Esophagus muscularis mucosa (tissue), 4 donors: ENCODE measurements around the gene BRCA1. TPM values are rescaled to one million over a fixed set of nuclear protein-coding genes. Genes with fewer than 3 reads are reported as not detected.

ENCODE experiments used
- DNase-seq: peaks from one replicate; pipeline ENCODE4 v3.0.0-alpha.2; 2017; ENCODE audit errors: extremely low spot score
- H3K27ac ChIP-seq, 4 donors: fragments of 200-600 bp; sonication (generic); replicated peaks in 1 of 4; 1 replicate in 3 of 4; 2 replicates in 1 of 4; pipeline ENCODE4 v1.5.1; 2016 to 2019; ENCODE audit warnings: mild to moderate bottlenecking in 1 of 4
- H3K27me3 ChIP-seq, 4 donors: fragments of 200-600 bp; sonication (generic); one replicate each; pipeline versions ENCODE4 v1.5.1 to v1.6.0; 2016 to 2019
- H3K36me3 ChIP-seq, 4 donors: fragments of 200-600 bp; sonication (generic); one replicate each; pipeline ENCODE4 v1.5.1; 2016 to 2019
- H3K4me1 ChIP-seq, 4 donors: fragments of 200-600 bp; sonication (generic); one replicate each; pipeline ENCODE4 v1.5.1; 2016 to 2019
- H3K4me3 ChIP-seq, 4 donors: fragments of 200-600 bp; sonication (generic); 1 replicate in 2 of 4; 2 replicates in 2 of 4; pipeline ENCODE4 v1.5.1; 2016 to 2019; ENCODE audit warnings: mild to moderate bottlenecking in 4 of 4, moderate library complexity in 1 of 4
- H3K9me3 ChIP-seq, 4 donors: fragments of 200-600 bp; sonication (generic); 1 replicate in 3 of 4; 2 replicates in 1 of 4; pipeline ENCODE4 v1.5.1; 2016 to 2019
- EP300 ChIP-seq: sonication (generic); formaldehyde crosslinking; IDR thresholded peaks from one replicate; pipeline ENCODE4 v1.6.1; 2017; ENCODE audit warnings: antibody characterized with exemption
- POLR2A ChIP-seq: fragments of 450-650 bp; IDR thresholded peaks from one replicate; pipeline ENCODE4 v1.6.1; 2017; ENCODE audit warnings: antibody characterized with exemption, moderate library complexity, mild to moderate bottlenecking, low read depth
- POLR2AphosphoS5 ChIP-seq, 2 donors: sonication (generic); formaldehyde crosslinking; IDR thresholded peaks; one replicate each; pipeline ENCODE4 v1.6.1; 2017; ENCODE audit warnings: antibody characterized with exemption in 2 of 2
- WGBS: methylation state at CpG from one replicate; pipeline ENCODE4 v1.1.5; 2018; 5-methylcytosine and 5-hydroxymethylcytosine counted together
- intact Hi-C: fragments of 100-400 bp; cut with DNase I; formaldehyde crosslinking; loops from one replicate; pipeline ENCODE4 v1.15.1; 2023
- total RNA-seq, 4 donors: library from RNA; depleted of rRNA; stranded (reverse); fragments of >200 nt; gene quantifications; one replicate each; pipeline versions ENCODE4 v1.1.0 to v1.2.1, GENCODE V29; 2016
- TF ChIP-seq, protein P1 (sequence below), 3 experiments: fragments of 200-600 bp in 2 of 3; fragments of 450-650 bp in 1 of 3; sonication (generic) in 2 of 3; IDR thresholded peaks; one replicate each; pipeline ENCODE4 v1.5.1; 2017 to 2019; ENCODE audit warnings: antibody characterized with exemption in 3 of 3, mild to moderate bottlenecking in 2 of 3, moderate library complexity in 1 of 3

BRCA1 gene
- total RNA-seq, 4 donors from 2014 or later: 3.1 to 7.6 (median 4.7) TPM

DNA sequence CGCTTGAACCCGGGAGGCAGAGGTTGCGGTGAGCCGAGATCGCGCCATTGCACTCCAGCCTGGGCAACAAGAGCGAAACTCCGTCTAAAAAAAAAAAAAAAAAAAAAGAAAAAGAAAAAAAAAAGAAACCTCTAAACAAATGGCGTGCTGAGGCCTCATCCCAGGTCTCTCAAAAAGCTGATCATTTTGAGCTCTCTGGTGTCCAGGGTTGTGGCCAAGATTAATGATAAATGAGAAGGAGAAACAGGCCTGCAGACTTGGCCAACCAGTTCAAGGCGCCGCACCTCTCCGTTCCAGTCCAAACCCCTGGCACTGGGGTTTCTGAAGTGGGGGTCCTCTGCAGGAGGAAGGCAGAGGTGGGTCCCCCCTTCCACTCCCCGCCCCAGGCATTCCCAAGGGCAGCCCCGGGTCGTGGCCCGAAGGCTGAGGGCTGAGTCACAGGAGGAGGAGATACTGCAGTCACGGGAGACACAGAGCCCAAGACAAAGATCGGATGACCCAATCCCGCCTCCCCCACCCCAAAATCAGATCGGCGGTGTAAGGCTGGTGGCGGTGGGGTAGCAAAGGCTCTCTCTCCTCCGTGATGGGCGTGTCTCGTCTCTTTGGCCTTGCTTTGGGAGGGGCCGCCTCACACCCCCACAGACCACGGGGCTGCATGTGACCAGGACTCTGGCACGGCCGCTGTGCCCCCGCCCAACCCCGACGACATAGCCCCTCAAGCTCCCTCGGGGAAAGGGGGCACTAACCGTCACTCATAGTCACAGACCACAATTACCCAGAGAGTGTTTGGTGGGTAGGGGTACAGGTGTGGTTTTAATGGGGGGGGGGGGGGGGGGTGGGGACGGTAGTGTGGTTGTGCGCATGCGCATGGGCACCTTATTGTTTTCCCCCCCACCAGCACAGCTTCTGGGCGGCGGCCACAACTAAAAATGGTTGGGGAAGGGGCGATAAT is 104.1 kb downstream of the BRCA1 start:
- H3K36me3 ChIP-seq: peaks cover 6 to 25% (median 24%) of the 10 kb centered on the region in 4 donors
- 25% methylated on average over 24 of the region's 40 CpGs for WGBS
- no peaks in the 10 kb centered on the region for H3K27me3 ChIP-seq
- intact Hi-C loops: loop anchor here (5.0 kb wide), 1 partner anchor 146 kb away; no protein-coding TSS in a partner anchor
- H3K9me3 ChIP-seq: no peaks in the 10 kb centered on the region
- peak; percentile 96 for DNase-seq
- TF ChIP-seq POLR2AphosphoS5 (IDR thresholded peaks at IDR 0.05) (peak; percentile 51 to 74), POLR2A (no peak)
- peak overlapping the region; percentile 85 to 93 (median 88) for H3K27ac ChIP-seq
- peaks cover 44 to 70% (median 65%) of the 10 kb centered on the region in 4 donors for H3K4me1 ChIP-seq
- H3K4me3 ChIP-seq: peak overlapping the region; percentile 86 to 97 (median 94)

DNA sequence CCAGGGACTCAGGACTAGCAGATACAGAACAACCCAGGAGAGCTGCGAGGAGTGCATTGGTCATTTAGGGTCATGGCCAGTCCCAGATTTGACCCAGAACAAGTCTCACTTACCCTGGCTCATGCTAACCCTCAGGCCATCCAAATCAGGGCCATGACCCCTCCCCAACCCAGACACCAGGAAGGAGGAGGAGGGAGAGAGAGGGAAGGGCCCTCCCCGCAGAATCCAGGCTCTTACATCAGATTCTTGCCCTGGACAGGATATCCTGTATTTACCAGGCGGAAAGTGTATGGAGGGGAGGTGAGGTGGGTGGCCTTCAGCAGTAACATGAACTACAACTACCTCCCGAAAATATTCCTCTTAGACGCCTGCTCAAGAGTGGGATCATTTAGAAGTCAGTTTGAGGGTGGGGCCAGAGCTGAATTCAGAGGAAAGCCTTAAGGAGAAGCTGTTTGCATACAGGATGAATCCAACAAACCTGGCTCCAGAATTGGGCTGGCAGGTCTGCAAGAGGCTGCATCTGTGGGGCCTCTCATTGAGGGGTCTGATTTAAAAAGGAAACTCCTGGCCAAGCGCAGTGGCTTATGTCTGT is 105.0 kb downstream of the BRCA1 start:
- Histone ChIP-seq H3K4me1 (peaks cover 50 to 72% (median 70%) of the 10 kb centered on the region in 4 donors), H3K27me3 (no peaks in the 10 kb centered on the region), H3K36me3 (peaks cover 9 to 35% (median 33%) of the 10 kb centered on the region in 4 donors), H3K9me3 (no peaks in the 10 kb centered on the region), H3K27ac (peak overlapping the region; percentile 85 to 93 (median 88)), H3K4me3 (peak overlapping the region; percentile 86 to 97 (median 94))
- TF ChIP-seq POLR2A (no peak), EP300 (no peak), POLR2AphosphoS5 (IDR thresholded peaks at IDR 0.05) (no peak)
- TF ChIP-seq, protein P1, sequence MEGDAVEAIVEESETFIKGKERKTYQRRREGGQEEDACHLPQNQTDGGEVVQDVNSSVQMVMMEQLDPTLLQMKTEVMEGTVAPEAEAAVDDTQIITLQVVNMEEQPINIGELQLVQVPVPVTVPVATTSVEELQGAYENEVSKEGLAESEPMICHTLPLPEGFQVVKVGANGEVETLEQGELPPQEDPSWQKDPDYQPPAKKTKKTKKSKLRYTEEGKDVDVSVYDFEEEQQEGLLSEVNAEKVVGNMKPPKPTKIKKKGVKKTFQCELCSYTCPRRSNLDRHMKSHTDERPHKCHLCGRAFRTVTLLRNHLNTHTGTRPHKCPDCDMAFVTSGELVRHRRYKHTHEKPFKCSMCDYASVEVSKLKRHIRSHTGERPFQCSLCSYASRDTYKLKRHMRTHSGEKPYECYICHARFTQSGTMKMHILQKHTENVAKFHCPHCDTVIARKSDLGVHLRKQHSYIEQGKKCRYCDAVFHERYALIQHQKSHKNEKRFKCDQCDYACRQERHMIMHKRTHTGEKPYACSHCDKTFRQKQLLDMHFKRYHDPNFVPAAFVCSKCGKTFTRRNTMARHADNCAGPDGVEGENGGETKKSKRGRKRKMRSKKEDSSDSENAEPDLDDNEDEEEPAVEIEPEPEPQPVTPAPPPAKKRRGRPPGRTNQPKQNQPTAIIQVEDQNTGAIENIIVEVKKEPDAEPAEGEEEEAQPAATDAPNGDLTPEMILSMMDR (IDR thresholded peaks at IDR 0.05): no peak
- no peak for DNase-seq
- WGBS: 58% methylated on average over 6 of the region's 6 CpGs
- intact Hi-C loops: loop anchor here (5.0 kb wide), 1 partner anchor 147 kb away; no protein-coding TSS in a partner anchor

DNA sequence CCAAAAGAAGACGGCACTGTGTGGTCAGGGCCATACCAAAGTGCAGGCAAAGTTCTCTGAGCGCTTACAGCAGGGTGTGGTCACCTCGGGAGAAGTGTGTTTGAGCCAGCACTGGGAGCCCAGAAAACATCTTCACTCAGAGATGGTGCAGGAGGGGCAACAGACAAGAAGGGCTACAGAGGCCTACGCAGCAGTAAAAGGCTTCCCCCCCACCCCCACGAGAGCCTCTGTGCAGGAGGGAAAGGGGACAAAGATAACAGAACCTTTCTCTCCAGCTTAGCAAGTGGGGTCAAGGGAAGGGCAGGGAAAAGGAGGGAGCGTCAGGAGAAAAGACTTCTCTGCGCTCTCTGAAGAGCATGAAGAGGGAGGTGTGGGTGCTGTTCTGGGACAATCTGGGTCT is 105.7 kb downstream of the BRCA1 start:
- intact Hi-C loops: no loop called here
- peak overlapping the region; percentile 86 to 97 (median 94) for H3K4me3 ChIP-seq
- DNase-seq: no peak
- peaks cover 9 to 41% (median 38%) of the 10 kb centered on the region in 4 donors for H3K36me3 ChIP-seq
- no peaks in the 10 kb centered on the region for H3K9me3 ChIP-seq
- peaks cover 57 to 74% (median 72%) of the 10 kb centered on the region in 4 donors for H3K4me1 ChIP-seq
- H3K27ac ChIP-seq: peak overlapping the region; percentile 85 to 93 (median 88)
- TF ChIP-seq POLR2A (no peak), POLR2AphosphoS5 (IDR thresholded peaks at IDR 0.05) (no peak)
- TF ChIP-seq, protein P1 (IDR thresholded peaks at IDR 0.05): no peak
- H3K27me3 ChIP-seq: no peaks in the 10 kb centered on the region
- WGBS: 32% methylated on average over 7 of the region's 7 CpGs

DNA sequence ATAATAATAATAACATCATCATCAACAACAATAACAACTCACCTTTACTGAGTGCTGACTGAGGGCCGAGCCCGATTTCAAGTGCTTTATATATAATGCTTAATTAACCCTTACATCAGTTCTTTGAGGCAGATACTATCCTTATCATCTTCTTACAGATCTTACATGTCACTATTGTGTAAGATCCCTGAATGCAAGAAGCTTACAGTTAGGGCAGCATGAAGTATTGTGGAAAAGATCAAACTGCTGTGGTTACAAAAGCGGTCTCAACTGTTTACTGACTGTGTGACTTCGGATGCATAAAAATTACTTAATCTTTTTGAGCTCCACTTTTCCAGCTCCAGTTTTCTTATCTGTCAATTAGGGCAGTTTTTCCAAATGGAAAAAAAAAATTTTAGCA is 106.2 kb downstream of the BRCA1 start:
- no peaks in the 10 kb centered on the region for H3K27me3 ChIP-seq
- DNase-seq: no peak
- peaks cover 62 to 74% (median 72%) of the 10 kb centered on the region in 4 donors for H3K4me1 ChIP-seq
- intact Hi-C loops: no loop called here
- H3K4me3 ChIP-seq: peak overlapping the region in 1 of 4 donors; percentile 96
- WGBS: 48% methylated on average over 4 of the region's 4 CpGs
- peak overlapping the region; percentile 47 to 93 (median 86) for H3K27ac ChIP-seq
- H3K36me3 ChIP-seq: peaks cover 12 to 46% (median 43%) of the 10 kb centered on the region in 4 donors
- TF ChIP-seq, protein P1 (IDR thresholded peaks at IDR 0.05): no peak
- TF ChIP-seq POLR2A (no peak), EP300 (no peak), POLR2AphosphoS5 (IDR thresholded peaks at IDR 0.05) (no peak)
- no peaks in the 10 kb centered on the region for H3K9me3 ChIP-seq
